ENCODE data around the gene CTSK.
"Not testable (repeated sequence)": the region's sequence is repeated elsewhere in the genome, so short reads cannot be mapped to it uniquely, and the experiment has no call there.

CTSK gene

GRCh38 chr1:150799089-150799488 is 9.0 kb downstream of the CTSK start:
- Histone ChIP-seq H3K27ac (ENCODE audit: low read length) (no peak overlapping the region), H3K4me3 (ENCODE audit: low read length) (no peak overlapping the region), H3K9me3 (ENCODE audit: insufficient read depth, low read depth, low read length) (no peaks in the 10 kb centered on the region), H3K36me3 (ENCODE audit: insufficient read depth, low read depth, low read length) (0 out of 2 replicates have a peak, but pooled peaks cover 3% of the 10 kb centered on the region), H3K4me1 (ENCODE audit: insufficient read depth, low read length) (peaks cover 15% of the 10 kb centered on the region; the same call in 1 of the 2 replicates), H3K9ac (ENCODE audit: low read depth, low read length) (no peak overlapping the region), H3K27me3 (ENCODE audit: insufficient read depth, low read length) (no peaks in the 10 kb centered on the region)

- Histone ChIP-seq H3K27me3 (ENCODE audit: insufficient read depth, low read length) (no peaks in the 10 kb centered on the region), H3K36me3 (ENCODE audit: insufficient read depth, low read depth, low read length) (0 out of 2 replicates have a peak, but pooled peaks cover 3% of the 10 kb centered on the region), H3K9me3 (ENCODE audit: insufficient read depth, low read depth, low read length) (no peaks in the 10 kb centered on the region), H3K9ac (ENCODE audit: low read depth, low read length) (no peak overlapping the region), H3K4me1 (ENCODE audit: insufficient read depth, low read length) (peaks cover 15% of the 10 kb centered on the region; the same call in 1 of the 2 replicates), H3K27ac (ENCODE audit: low read length) (no peak overlapping the region), H3K4me3 (ENCODE audit: low read length) (no peak overlapping the region)
Observed at GRCh38 chr1:150798525-150798924, 9.5 kb downstream of the CTSK start.

DNA sequence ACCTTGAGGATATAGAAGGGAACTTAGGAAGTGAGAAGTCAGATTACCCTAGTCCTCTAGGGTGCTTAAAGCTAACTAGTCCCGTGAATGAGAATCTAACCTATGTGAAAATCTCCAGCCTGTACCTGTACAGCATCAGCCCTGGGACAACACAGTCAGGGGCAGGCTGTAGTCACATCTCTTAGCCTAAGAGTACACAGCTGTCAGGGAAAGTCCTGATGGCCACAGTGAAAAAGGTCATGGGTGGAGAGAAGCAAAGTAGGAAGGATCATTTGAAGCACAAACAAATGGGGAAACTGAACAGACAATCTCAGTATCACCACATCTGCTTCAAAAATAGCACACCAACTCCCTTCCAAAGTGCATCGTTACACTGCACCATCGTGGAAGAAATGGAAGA is 11.7 kb downstream of the CTSK start:
- no peak overlapping the region for H3K27ac ChIP-seq (ENCODE audit: low read length)
- H3K9ac ChIP-seq (ENCODE audit: low read depth, low read length), result no peak overlapping the region
- H3K27me3 ChIP-seq (ENCODE audit: insufficient read depth, low read length), result no peaks in the 10 kb centered on the region
- H3K36me3 ChIP-seq (ENCODE audit: insufficient read depth, low read depth, low read length), result 0 out of 2 replicates have a peak, but pooled peaks cover 3% of the 10 kb centered on the region
- no peak overlapping the region for H3K4me3 ChIP-seq (ENCODE audit: low read length)
- peaks cover 15% of the 10 kb centered on the region; the same call in 1 of the 2 replicates for H3K4me1 ChIP-seq (ENCODE audit: insufficient read depth, low read length)
- no peaks in the 10 kb centered on the region for H3K9me3 ChIP-seq (ENCODE audit: insufficient read depth, low read depth, low read length)

DNA sequence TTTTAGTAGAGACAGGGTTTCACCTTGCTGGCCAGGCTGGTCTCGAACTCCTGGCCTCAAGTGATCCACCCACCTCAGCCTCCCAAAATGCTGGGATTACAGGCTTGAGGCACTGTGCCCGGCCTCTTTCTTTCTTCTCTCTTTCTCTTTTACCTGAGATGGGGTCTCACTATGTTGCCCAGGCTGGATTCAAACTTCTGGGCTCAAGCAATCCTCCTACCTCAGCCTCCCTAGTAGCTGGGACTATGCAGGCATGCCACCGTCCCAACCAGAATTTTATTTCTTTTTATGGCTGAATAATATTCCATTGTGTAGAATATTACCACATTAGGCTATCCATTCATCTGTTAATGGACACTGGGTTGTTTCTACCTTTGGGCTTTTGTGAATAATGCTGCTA is 14.3 kb downstream of the CTSK start:
- H3K36me3 ChIP-seq (ENCODE audit: insufficient read depth, low read depth, low read length); H3K9ac ChIP-seq (ENCODE audit: low read depth, low read length); H3K27ac ChIP-seq (ENCODE audit: low read length); H3K27me3 ChIP-seq (ENCODE audit: insufficient read depth, low read length); H3K9me3 ChIP-seq (ENCODE audit: insufficient read depth, low read depth, low read length); H3K4me3 ChIP-seq (ENCODE audit: low read length): not testable (repeated sequence)
- H3K4me1 ChIP-seq (ENCODE audit: insufficient read depth, low read length), result peaks cover 14% of the 10 kb centered on the region; the same call in 1 of the 2 replicates

DNA sequence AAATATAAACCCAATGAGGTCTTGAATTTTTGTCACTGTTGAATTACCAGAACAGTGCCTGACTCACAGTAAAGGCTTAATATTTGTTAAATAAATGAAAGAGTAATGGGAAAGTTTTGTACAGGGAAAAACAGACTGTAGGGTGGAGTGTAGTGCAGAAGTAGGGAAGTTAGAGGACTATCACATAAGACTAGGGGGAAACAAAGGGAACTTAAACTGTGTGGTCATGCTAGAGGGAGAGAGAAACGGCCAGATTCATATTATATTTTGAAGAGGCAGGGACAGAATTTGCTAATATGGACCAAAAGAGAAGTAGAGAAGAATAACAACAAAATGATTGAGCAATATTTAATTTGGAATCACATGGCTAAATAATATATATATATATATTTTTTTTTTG is 14.8 kb downstream of the CTSK start:
- Histone ChIP-seq H3K27me3 (ENCODE audit: insufficient read depth, low read length) (no peaks in the 10 kb centered on the region), H3K4me1 (ENCODE audit: insufficient read depth, low read length) (peaks cover 8% of the 10 kb centered on the region; the same call in 1 of the 2 replicates), H3K9ac (ENCODE audit: low read depth, low read length) (no peak overlapping the region), H3K4me3 (ENCODE audit: low read length) (no peak overlapping the region), H3K36me3 (ENCODE audit: insufficient read depth, low read depth, low read length) (no peaks in the 10 kb centered on the region), H3K27ac (ENCODE audit: low read length) (no peak overlapping the region), H3K9me3 (ENCODE audit: insufficient read depth, low read depth, low read length) (no peaks in the 10 kb centered on the region)

DNA sequence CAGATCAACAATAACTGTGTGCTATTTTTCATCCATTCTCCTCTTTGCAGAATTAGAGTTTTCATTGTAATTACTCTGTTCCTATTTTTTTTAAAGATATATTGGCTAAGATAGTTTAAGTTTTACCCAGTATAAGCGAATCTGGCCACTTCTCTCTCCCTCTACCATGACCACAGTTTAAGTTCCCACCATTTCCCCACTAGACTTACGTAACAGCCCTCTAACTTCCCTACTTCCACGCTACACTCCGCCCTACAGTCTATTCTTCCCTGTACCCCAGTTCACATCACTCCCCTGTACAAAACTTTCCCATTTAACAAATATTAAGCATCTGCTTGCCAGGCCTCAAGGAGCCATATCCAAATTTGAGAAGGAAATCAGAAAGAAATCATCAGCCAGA is 16.5 kb downstream of the CTSK start:
- Histone ChIP-seq H3K4me1 (ENCODE audit: insufficient read depth, low read length) (no peaks in the 10 kb centered on the region), H3K4me3 (ENCODE audit: low read length) (no peak overlapping the region), H3K9ac (ENCODE audit: low read depth, low read length) (no peak overlapping the region)

GRCh38 chr1:150789396-150789795 is 18.7 kb downstream of the CTSK start:
- no peaks in the 10 kb centered on the region for H3K27me3 ChIP-seq (ENCODE audit: insufficient read depth, low read length)
- H3K4me3 ChIP-seq (ENCODE audit: low read length), result no peak overlapping the region
- no peaks in the 10 kb centered on the region for H3K4me1 ChIP-seq (ENCODE audit: insufficient read depth, low read length)
- no peak overlapping the region for H3K9ac ChIP-seq (ENCODE audit: low read depth, low read length)
- no peaks in the 10 kb centered on the region for H3K9me3 ChIP-seq (ENCODE audit: insufficient read depth, low read depth, low read length)
- H3K36me3 ChIP-seq (ENCODE audit: insufficient read depth, low read depth, low read length), result no peaks in the 10 kb centered on the region
- no peak overlapping the region for H3K27ac ChIP-seq (ENCODE audit: low read length)

More for the DNA sequence above, 16.5 kb downstream of the CTSK start:
- Histone ChIP-seq H3K27ac (ENCODE audit: low read length) (no peak overlapping the region), H3K9me3 (ENCODE audit: insufficient read depth, low read depth, low read length) (no peaks in the 10 kb centered on the region), H3K27me3 (ENCODE audit: insufficient read depth, low read length) (no peaks in the 10 kb centered on the region), H3K36me3 (ENCODE audit: insufficient read depth, low read depth, low read length) (no peaks in the 10 kb centered on the region)

DNA sequence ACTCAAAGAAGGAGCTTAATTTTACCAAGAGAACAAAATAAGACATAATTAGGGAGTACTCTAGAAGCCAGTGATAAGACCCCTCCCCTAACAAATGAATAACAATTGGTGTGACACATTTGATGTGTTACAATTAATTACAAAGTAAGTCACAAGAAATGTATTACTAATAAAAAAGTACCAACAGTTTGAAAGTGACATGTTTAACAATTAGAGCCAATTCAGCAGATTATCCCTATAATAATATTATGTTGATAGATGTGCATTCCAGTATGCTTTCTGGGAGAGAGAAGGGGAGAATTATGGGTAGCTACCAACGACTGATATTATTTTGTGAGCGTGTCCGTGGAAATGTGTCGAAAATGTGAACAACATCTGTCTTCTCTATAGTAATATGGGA is 19.1 kb downstream of the CTSK start:
- no peak overlapping the region for H3K4me3 ChIP-seq (ENCODE audit: low read length)
- H3K9me3 ChIP-seq (ENCODE audit: insufficient read depth, low read depth, low read length), result no peaks in the 10 kb centered on the region
- no peak overlapping the region for H3K27ac ChIP-seq (ENCODE audit: low read length)
- H3K9ac ChIP-seq (ENCODE audit: low read depth, low read length), result no peak overlapping the region
- no peaks in the 10 kb centered on the region for H3K36me3 ChIP-seq (ENCODE audit: insufficient read depth, low read depth, low read length)
- no peaks in the 10 kb centered on the region for H3K4me1 ChIP-seq (ENCODE audit: insufficient read depth, low read length)
- no peaks in the 10 kb centered on the region for H3K27me3 ChIP-seq (ENCODE audit: insufficient read depth, low read length)

GRCh38 chr1:150787455-150787854 is 20.6 kb downstream of the CTSK start:
- H3K9me3 ChIP-seq (ENCODE audit: insufficient read depth, low read depth, low read length), result no peaks in the 10 kb centered on the region
- H3K36me3 ChIP-seq (ENCODE audit: insufficient read depth, low read depth, low read length), result no peaks in the 10 kb centered on the region
- H3K27me3 ChIP-seq (ENCODE audit: insufficient read depth, low read length), result no peaks in the 10 kb centered on the region
- no peak overlapping the region for H3K9ac ChIP-seq (ENCODE audit: low read depth, low read length)
- H3K4me1 ChIP-seq (ENCODE audit: insufficient read depth, low read length), result no peaks in the 10 kb centered on the region
- no peak overlapping the region for H3K4me3 ChIP-seq (ENCODE audit: low read length)
- no peak overlapping the region for H3K27ac ChIP-seq (ENCODE audit: low read length)

DNA sequence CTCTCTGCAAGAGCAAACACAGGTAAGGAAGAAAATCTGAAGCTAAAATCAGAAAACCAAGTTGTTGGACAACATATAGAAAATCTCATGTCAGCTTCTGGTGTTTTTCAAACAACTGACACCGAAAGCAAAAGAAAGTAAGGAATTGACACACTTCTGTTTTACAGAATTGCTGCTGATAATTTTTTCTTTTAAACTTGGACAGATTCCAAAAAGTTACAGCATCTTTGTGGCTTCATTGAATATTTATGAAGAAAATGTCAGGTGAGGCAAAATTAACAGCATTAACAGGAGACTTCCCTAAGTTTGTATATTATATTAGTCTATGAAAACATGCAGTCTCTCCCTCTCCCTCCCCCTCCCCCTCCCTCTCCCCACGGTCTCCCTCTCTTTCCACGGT is 27.6 kb downstream of the CTSK start:
- Histone ChIP-seq H3K27ac (ENCODE audit: low read length) (no peak overlapping the region), H3K9ac (ENCODE audit: low read depth, low read length) (no peak overlapping the region), H3K9me3 (ENCODE audit: insufficient read depth, low read depth, low read length) (peaks cover 8% of the 10 kb centered on the region; the same call in 1 of the 2 replicates), H3K36me3 (ENCODE audit: insufficient read depth, low read depth, low read length) (no peaks in the 10 kb centered on the region), H3K27me3 (ENCODE audit: insufficient read depth, low read length) (no peaks in the 10 kb centered on the region), H3K4me1 (ENCODE audit: insufficient read depth, low read length) (no peaks in the 10 kb centered on the region), H3K4me3 (ENCODE audit: low read length) (no peak overlapping the region)

GRCh38 chr1:150778409-150778808 is 29.7 kb downstream of the CTSK start:
- Histone ChIP-seq H3K4me1 (ENCODE audit: insufficient read depth, low read length) (no peaks in the 10 kb centered on the region), H3K27ac (ENCODE audit: low read length) (no peak overlapping the region), H3K9ac (ENCODE audit: low read depth, low read length) (no peak overlapping the region), H3K9me3 (ENCODE audit: insufficient read depth, low read depth, low read length) (peaks cover 8% of the 10 kb centered on the region; the same call in 1 of the 2 replicates), H3K27me3 (ENCODE audit: insufficient read depth, low read length) (no peaks in the 10 kb centered on the region), H3K4me3 (ENCODE audit: low read length) (no peak overlapping the region), H3K36me3 (ENCODE audit: insufficient read depth, low read depth, low read length) (no peaks in the 10 kb centered on the region)

DNA sequence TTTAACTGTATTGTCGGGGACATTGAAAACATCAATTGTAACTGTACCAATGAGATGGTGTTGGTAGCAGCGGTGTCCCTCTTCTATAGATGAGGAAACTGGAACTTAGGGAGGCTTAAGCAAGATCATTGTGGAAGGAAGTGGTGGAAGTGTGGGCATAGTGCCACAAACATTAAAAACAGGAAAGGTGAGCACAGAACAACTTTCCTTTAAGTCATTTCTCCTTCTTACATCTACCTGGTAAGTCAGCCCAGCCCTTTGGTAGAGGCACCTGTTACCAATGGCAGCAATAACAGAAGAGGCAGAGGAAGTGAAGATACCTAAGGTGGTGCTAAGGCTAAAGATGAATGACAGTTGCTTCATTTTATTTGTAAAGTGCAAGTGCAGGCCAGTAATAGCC is 30.5 kb downstream of the CTSK start:
- no peaks in the 10 kb centered on the region for H3K4me1 ChIP-seq (ENCODE audit: insufficient read depth, low read length)
- no peak overlapping the region for H3K9ac ChIP-seq (ENCODE audit: low read depth, low read length)
- no peak overlapping the region for H3K27ac ChIP-seq (ENCODE audit: low read length)
- H3K4me3 ChIP-seq (ENCODE audit: low read length), result no peak overlapping the region
- H3K27me3 ChIP-seq (ENCODE audit: insufficient read depth, low read length), result no peaks in the 10 kb centered on the region
- H3K36me3 ChIP-seq (ENCODE audit: insufficient read depth, low read depth, low read length), result no peaks in the 10 kb centered on the region
- peaks cover 8% of the 10 kb centered on the region; the same call in 1 of the 2 replicates for H3K9me3 ChIP-seq (ENCODE audit: insufficient read depth, low read depth, low read length)
